Measurements from ENCODE around the gene PAX2.

GRCh38 chr10:100718197-100718742 lies 27.1 kb upstream of the PAX2 start:
- TF ChIP-seq CTCF (IDR thresholded peaks at IDR 0.05) (no peak), POLR2A (IDR thresholded peaks at IDR 0.05) (no peak)
